Myocyte (in vitro differentiated cells): ENCODE measurements around the gene KLRD1. TPM values are rescaled to one million over a fixed set of nuclear protein-coding genes. Genes with fewer than 3 reads are reported as not detected.
"Not testable (repeated sequence)": the region's sequence is repeated elsewhere in the genome, so short reads cannot be mapped to it uniquely, and the experiment has no call there.

ENCODE experiments used
- DNase-seq: peaks from one replicate; pipeline ENCODE4 v3.0.0-alpha.2; 2012; ENCODE audit warnings: low read depth
- total RNA-seq: library from RNA; depleted of rRNA; stranded (reverse); fragments of >200 nt; gene quantifications from 2 replicates; pipeline ENCODE4 v1.2.3, GENCODE V29; 2014

KLRD1 gene
- total RNA-seq, 1 donor from 2014 or later: 0.03 TPM

- no peak for DNase-seq
Measured at GRCh38 chr12:10368206-10369171, 60.8 kb downstream of the KLRD1 start.

DNA sequence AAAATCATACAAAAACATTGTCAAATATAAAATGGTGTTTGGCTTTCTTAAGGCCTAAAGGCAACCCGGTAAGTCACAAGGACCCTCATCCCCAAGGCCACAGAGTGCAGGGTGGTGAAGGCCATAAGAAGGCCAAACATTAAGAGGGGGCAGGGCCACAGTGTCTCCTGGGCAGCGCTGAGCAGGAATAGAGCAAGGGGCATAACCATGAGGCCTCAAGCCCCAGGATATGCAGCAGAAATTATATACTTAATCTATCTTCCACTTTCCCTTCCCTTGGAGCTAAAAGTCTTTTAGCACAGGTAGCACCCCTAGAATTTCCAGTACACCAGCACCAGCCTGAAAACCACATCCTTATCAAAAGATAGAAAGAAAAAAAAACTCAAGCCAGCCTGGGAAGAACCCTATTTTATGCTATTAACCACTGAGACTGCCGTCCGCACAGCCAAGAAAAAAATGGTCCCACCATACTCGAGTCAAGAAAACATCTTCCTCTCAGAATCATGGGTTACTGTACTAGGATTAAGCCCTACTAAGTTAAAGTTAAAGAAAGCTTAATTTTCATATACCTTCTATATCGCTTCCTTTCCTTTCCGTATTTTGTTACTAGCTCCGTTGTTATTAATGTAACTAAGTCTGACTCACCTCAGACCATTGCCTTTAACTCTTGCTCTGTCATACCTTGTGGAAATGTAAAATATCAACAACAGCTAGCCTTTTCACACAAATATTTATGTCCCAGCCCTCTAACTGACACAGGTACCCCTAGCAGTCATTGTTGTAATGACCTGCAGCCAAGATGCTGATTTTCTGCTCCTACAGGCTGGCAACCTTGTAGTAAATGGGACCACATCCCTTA, 62.1 kb downstream of the KLRD1 start:
- no peak for DNase-seq

GRCh38 chr12:10371893-10372535, 64.3 kb downstream of the KLRD1 start:
- DNase-seq: not testable (repeated sequence)

DNA sequence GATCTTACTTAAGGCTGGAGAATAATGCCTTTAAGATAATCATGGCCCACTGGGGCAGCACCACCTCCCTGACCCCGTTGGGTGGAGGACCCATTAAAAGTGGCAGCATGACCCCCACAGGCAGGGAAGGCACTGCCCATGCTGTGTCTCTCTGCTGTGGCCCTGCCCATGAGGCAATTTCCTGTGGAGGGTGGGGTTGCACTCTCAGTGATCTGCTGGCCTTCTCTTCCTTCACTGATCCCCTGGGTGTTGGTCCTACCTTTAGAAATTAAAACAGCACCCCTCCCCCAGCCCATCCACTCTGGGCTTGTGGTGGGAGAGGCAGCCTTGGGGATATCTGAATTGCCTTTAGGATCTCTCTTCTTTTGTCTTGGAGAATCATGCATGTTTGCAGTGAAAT, 64.9 kb downstream of the KLRD1 start:
- DNase-seq: no peak

DNA sequence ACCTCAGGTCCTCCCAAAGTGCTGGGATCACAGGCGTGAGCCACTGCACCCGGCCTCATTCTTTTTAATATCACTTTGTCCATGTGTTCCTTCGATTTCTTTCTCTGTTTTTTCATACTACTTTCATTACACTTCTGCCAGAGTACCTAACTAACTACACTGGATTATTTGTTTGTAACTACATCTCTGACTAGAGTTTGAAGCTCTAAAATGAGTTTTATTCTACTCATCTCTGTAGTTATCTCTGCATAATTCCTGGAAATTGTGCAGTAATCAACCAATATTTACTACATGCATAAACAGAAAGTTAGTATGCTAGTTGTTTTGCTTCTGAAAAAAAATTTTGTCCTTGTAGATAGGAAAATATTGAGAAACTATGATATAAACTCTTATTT, 67.0 kb downstream of the KLRD1 start:
- DNase-seq: no peak

GRCh38 chr12:10378737-10379136, 71.1 kb downstream of the KLRD1 start:
- peak; percentile 75 for DNase-seq

Other genes starting within 250 kb of the KLRD1 start
- gene CLEC1A, start 208.9 kb upstream of the KLRD1 start, total RNA-seq: not detected in 2 replicates
- not detected in 2 replicates for gene CLEC7A, start 177.7 kb upstream of the KLRD1 start, total RNA-seq
- gene OLR1, start 135.7 kb upstream of the KLRD1 start, total RNA-seq: not detected in 2 replicates
- not detected in 2 replicates for gene TMEM52B, start 128.8 kb upstream of the KLRD1 start, total RNA-seq
- gene GABARAPL1, start 95.0 kb upstream of the KLRD1 start, total RNA-seq: 52.6 and 61.1 TPM in 2 replicates
- 0.21 TPM in 1 of 2 replicates, not detected in the other for gene KLRK1, start 82.2 kb downstream of the KLRD1 start, total RNA-seq
- not detected in 2 replicates for gene KLRC4, start 101.9 kb downstream of the KLRD1 start, total RNA-seq
- gene KLRC3, start 112.7 kb downstream of the KLRD1 start, total RNA-seq: not detected in 2 replicates
- 0.40 TPM in 1 of 2 replicates, not detected in the other for gene KLRC2, start 128.1 kb downstream of the KLRD1 start, total RNA-seq
- not detected in 2 replicates for gene KLRC1, start 145.5 kb downstream of the KLRD1 start, total RNA-seq
- gene EIF2S3B, start 198.0 kb downstream of the KLRD1 start, total RNA-seq: 0.62 and 0.83 TPM in 2 replicates